H1 (cell line): ENCODE results near the gene SAE1.

Experiments
- CEBPB ChIP-seq: IDR thresholded peaks from 2 replicates; pipeline ENCODE4 v1.6.1; 2012; ENCODE audit warnings: low read depth, low read length
- CHD2 ChIP-seq: IDR thresholded peaks from 2 replicates; pipeline ENCODE4 v1.6.1; 2012; ENCODE audit warnings: low read length, improper control_type of control experiment
- CREB1 ChIP-seq: IDR thresholded peaks from 2 replicates; pipeline ENCODE4 v1.6.1; 2012; ENCODE audit warnings: inconsistent platforms
- CTCF ChIP-seq, 3 experiments: IDR thresholded peaks; 1 replicate in 2 of 3; 2 replicates in 1 of 3; pipeline versions ENCODE4 v1.5.1 to v1.6.1; 2011; ENCODE audit warnings: low read length in 3 of 3, mild to moderate bottlenecking in 3 of 3, inconsistent platforms in 2 of 3, low read depth in 1 of 3, moderate library complexity in 1 of 3; ENCODE audit not compliant: insufficient read depth in 1 of 3; ENCODE audit errors: control extremely low read depth in 1 of 3
- EZH2 ChIP-seq: fragments of 200-600 bp; sonication (generic); IDR thresholded peaks from 2 replicates; pipeline ENCODE4 v1.7.1; 2012; ENCODE audit warnings: low read depth, mild to moderate bottlenecking, moderate library complexity, low read length, inconsistent platforms; ENCODE audit not compliant: severe bottlenecking
- JUND ChIP-seq: IDR thresholded peaks from 2 replicates; pipeline ENCODE4 v1.6.1; 2011; ENCODE audit warnings: mild to moderate bottlenecking, improper control_type of control experiment, low read length
- POLR2A ChIP-seq, 2 experiments: IDR thresholded peaks; 1 replicate in 1 of 2; 2 replicates in 1 of 2; pipeline ENCODE4 v1.6.1; 2011; ENCODE audit warnings: low read depth in 2 of 2, low read length in 2 of 2, mild to moderate bottlenecking in 2 of 2; ENCODE audit errors: control extremely low read depth in 1 of 2
- POLR2AphosphoS5 ChIP-seq: IDR thresholded peaks from 2 replicates; pipeline ENCODE4 v1.6.1; 2011; ENCODE audit warnings: low read depth, low read length
- RAD21 ChIP-seq, 2 experiments: IDR thresholded peaks in 1 of 2; conservative IDR thresholded peaks in 1 of 2; 2 replicates each; pipeline ENCODE4 v1.6.1; 2011; ENCODE audit warnings: low read depth in 2 of 2, low read length in 2 of 2, improper control_type of control experiment in 1 of 2, inconsistent platforms in 1 of 2, mild to moderate bottlenecking in 1 of 2, moderate library complexity in 1 of 2
- RFX5 ChIP-seq: IDR thresholded peaks from 2 replicates; pipeline ENCODE4 v1.6.1; 2011; ENCODE audit warnings: low read depth, low read length, improper control_type of control experiment, borderline replicate concordance
- SP1 ChIP-seq: IDR thresholded peaks from 2 replicates; pipeline ENCODE4 v1.6.1; 2011; ENCODE audit warnings: low read depth, low read length
- SRF ChIP-seq: IDR thresholded peaks from 2 replicates; pipeline ENCODE4 v1.6.1; 2011; ENCODE audit warnings: mild to moderate bottlenecking, low read depth, low read length, moderate library complexity
- TAF1 ChIP-seq: IDR thresholded peaks from 2 replicates; pipeline ENCODE4 v1.6.1; 2011; ENCODE audit warnings: mild to moderate bottlenecking, low read depth, low read length
- USF2 ChIP-seq: IDR thresholded peaks from 2 replicates; pipeline ENCODE4 v1.6.1; 2011; ENCODE audit warnings: low read length, improper control_type of control experiment

GRCh38 chr19:47239610-47240296, 109.1 kb downstream of the SAE1 start:
- TF ChIP-seq EZH2: no peak
- no peak for TF ChIP-seq CREB1
- TF ChIP-seq RFX5: peak; percentile 55; the same call in 1 of the 2 replicates
- no peak for TF ChIP-seq RAD21 (IDR thresholded peaks at IDR 0.05 in 1 of 2, conservative IDR thresholded peaks at IDR 0.05 in 1 of 2; ENCODE audit: low read depth in 2 of 2, low read length in 2 of 2)
- TF ChIP-seq CTCF (IDR thresholded peaks at IDR 0.05; ENCODE audit: control extremely low read depth in 1 of 3, insufficient read depth in 1 of 3, low read depth in 1 of 3, low read length in 3 of 3): no peak
- TF ChIP-seq SRF: no peak
- TF ChIP-seq POLR2AphosphoS5: no peak
- TF ChIP-seq POLR2A (IDR thresholded peaks at IDR 0.05; ENCODE audit: control extremely low read depth in 1 of 2, low read depth in 2 of 2, low read length in 2 of 2): no peak
- TF ChIP-seq CEBPB: no peak
- TF ChIP-seq JUND: no peak
- no peak for TF ChIP-seq TAF1
- no peak for TF ChIP-seq SP1
- no peak for TF ChIP-seq CHD2
- no peak for TF ChIP-seq USF2
